ENCODE measurements around the gene EPS8L2.

The EPS8L2 gene

GRCh38 chr11:704781-705645 lies 1.0 kb upstream of the EPS8L2 start:
- no peak for DNase-seq (ENCODE audit: low read depth)

GRCh38 chr11:706439-706956 lies 467 bp downstream of the EPS8L2 start:
- DNase-seq (ENCODE audit: low read depth) = no peak

DNA sequence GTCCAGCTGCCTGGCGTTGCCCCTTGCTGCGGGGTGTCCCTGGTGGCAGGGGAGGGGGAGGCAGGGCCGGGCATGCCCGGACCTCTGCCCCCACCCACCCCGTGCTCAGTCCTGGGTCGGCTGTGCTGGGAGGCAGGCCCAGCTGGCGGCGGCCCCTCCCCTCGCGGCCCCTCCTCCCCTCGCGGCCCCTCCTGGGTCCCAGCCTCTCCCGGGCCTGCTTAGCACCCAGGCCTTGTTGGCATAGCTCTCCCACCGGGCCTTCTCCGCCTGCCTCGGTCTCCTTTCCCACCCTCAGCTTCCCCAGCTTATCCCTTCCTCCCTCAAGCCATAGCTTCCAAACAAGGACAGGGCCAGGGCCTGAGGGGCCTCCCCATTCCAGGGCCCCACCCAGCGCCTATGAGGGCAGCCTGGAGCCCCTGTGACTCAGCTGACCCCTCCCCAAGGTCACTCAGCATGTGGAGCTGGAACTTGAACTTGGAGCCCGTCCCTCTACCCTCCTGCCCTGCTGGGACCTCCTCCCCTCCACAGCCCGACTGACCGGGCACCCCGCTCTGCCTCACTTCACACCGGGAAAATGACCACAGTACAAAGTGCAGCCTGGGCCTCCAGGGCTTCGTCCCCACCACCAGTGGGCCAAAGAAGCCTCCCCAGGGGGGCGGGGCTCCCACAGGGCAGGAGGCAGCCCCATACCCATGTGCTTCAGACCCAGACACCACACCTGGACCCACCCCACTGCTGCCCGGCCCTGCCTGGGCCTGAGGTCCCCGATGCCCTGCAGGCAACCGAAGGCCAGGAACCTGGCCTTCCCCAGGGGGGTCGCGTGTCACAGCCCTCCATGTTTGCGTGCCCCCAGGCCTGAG lies 1.2 kb downstream of the EPS8L2 start:
- no peak for DNase-seq (ENCODE audit: low read depth)

DNA sequence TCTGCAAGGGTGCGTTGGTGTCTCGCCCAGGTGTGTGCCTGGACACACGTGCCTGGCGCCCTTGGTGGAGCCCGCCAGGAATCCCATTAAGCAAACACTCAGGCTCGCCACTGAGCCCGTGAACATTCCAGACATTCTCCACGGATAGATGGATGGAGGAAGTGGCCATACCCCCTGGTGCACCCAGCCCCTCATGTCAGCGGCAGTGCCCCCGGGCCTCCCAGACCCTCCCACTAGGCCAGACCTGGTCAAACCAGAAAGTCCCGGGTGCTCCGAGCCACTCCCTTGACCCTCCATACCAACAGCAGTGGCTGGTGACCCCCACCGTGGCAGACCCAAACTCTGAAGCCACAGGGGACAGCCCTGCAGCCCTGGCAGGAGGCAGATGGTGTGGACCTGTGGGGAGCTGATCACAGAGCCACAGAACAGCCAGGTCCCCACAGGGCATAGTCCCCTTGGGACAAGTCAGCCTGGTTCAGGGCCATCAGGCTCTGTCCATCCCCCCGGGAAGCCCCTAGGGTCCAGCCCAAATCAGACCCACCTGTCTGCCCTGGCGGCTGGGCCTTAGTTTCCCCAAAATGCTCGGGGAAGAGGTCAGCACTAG lies 1.9 kb downstream of the EPS8L2 start:
- no peak for DNase-seq (ENCODE audit: low read depth)

GRCh38 chr11:708511-708910 lies 2.5 kb downstream of the EPS8L2 start:
- no peak for DNase-seq (ENCODE audit: low read depth)

- no peak for DNase-seq (ENCODE audit: low read depth)
Observed at GRCh38 chr11:709109-709997, 3.3 kb downstream of the EPS8L2 start.

DNA sequence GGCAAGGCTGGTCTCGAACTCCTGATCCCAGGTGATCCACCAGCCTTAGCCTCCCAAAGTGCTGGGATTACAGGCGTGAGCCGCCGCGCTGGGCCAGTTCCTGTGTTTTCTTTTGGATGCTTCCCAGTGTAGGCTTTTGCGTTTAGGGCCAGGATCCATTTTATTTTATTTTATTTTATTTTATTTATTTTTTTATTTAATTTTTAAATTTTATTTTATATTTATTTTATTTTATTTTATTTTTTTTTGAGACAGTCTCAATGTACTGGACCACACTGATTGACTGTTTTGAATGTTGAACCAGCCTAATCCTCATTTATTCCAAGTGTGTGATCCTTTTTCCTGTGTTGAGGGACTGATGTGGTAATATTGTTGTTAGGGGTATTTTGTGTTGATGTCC lies 8.4 kb downstream of the EPS8L2 start:
- no peak for DNase-seq (ENCODE audit: low read depth)

GRCh38 chr11:719214-720016 lies 13.4 kb downstream of the EPS8L2 start:
- no peak for DNase-seq (ENCODE audit: low read depth)

GRCh38 chr11:720017-720641 lies 14.1 kb downstream of the EPS8L2 start:
- no peak for DNase-seq (ENCODE audit: low read depth)

DNA sequence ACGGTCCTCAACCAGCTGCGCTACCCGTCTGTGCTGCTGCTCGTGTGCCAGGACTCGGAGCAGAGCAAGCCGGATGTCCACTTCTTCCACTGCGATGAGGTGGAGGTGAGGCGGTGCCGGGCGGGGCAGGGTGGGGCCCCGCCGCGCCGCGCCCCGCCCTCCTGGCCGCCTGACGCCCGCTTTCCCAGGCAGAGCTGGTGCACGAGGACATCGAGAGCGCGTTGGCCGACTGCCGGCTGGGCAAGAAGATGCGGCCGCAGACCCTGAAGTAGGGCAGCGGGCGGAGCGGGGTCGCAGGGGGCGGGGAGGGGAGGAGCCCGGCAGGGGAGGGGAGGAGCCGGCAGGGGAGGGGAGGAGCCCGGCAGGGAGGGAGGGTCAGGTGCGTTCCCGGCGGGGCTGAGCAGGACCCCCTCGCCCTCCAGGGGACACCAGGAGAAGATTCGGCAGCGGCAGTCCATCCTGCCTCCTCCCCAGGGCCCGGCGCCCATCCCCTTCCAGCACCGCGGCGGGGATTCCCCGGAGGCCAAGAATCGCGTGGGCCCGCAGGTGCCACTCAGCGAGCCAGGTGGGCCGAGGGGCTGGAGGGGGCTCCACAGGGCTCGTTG lies 14.7 kb downstream of the EPS8L2 start:
- DNase-seq (ENCODE audit: low read depth) = no peak

- no peak for DNase-seq (ENCODE audit: low read depth)
Observed at GRCh38 chr11:721247-721740, 15.3 kb downstream of the EPS8L2 start.

DNA sequence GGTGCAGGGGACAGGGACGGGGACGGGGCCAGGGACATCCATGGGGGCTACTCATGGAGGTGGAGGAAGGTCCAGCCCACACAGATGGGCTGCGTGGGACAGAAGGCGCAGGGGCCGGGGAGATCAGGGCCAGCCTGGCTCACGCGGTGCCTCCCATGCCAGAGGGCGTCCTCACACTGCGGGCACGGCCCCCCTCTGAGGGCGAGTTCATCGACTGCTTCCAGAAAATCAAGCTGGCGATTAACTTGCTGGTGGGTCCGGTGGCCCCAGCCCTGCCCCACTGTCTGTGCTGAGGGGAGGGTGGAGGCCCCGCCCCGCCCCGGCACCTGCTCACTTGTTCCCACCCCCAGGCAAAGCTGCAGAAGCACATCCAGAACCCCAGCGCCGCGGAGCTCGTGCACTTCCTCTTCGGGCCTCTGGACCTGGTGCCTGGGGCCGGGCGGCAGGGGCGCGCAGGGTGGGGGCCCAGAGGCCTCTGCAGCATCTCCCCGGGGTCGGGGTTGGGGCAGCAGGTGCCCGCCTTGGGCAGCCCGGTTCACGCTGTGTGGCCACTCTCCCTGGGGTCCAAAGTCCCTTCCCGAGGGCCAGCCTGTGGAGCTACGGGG lies 15.8 kb downstream of the EPS8L2 start:
- no peak for DNase-seq (ENCODE audit: low read depth)

GRCh38 chr11:722346-722811 lies 16.3 kb downstream of the EPS8L2 start:
- DNase-seq (ENCODE audit: low read depth) = no peak

GRCh38 chr11:723120-723883 lies 17.3 kb downstream of the EPS8L2 start:
- DNase-seq (ENCODE audit: low read depth) = no peak

DNA sequence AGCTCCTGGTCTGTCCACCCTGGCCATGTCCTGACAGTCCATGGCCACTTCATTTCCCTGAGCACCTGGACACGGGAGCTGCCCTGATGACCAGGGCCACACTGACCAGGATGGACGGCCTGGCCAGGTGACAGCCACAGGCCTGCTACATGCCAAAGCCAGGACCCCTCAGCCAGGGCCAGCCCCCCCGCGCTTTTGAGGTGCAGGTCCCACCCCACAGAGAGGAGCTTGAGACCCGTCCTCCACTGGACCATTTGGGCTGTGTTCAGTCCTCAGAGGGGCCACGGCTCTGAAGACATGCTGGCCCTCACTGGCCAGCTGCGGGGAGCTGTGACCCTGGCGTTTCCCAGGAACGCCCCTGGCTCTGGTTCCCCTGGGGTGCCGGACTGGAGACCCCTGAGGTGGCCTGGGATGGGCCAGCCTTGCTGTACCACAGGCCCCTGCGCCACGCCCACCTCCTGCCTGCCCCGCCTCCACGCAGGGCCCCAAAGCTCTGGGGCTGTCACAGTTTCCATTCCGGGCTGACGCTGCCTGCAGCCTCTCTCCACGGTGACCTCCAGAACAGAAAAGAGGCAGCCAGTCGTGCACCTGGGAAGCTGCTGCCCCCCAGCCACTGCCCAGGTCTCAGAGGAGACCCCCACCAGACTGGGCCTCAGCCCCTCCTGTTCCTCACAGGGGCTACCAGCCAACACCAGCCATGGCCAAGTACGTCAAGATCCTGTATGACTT lies 18.2 kb downstream of the EPS8L2 start:
- DNase-seq (ENCODE audit: low read depth) = no peak

GRCh38 chr11:724778-725386 lies 18.9 kb downstream of the EPS8L2 start:
- no peak for DNase-seq (ENCODE audit: low read depth)

- DNase-seq (ENCODE audit: low read depth) = no peak
Observed at GRCh38 chr11:725624-726202, 19.7 kb downstream of the EPS8L2 start.
